ENCODE measurements around the gene TSPAN9. TPM values are rescaled to one million over a fixed set of nuclear protein-coding genes. Genes with fewer than 3 reads are reported as not detected.

The TSPAN9 gene
- total RNA-seq, 1 experiment from 2014 or later = 13.2 TPM

- H3K27ac ChIP-seq (ENCODE audit: low read depth, low read length) = no peak overlapping the region
- POLR2A ChIA-PET = no interaction called here
These were observed 199.0 kb downstream of the TSPAN9 start for GRCh38 chr12:3276226-3276625.

More at GRCh38 chr12:3276226-3276625, 199.0 kb downstream of the TSPAN9 start:
- Histone ChIP-seq H3K36me3 (ENCODE audit: control insufficient read depth in 1 of 2, insufficient read depth in 2 of 2, low read length in 2 of 2) (no peaks in the 10 kb centered on the region), H3K9me3 (ENCODE audit: control insufficient read depth in 1 of 2, insufficient read depth in 1 of 2, low read depth in 1 of 2, low read length in 2 of 2) (no peaks in the 10 kb centered on the region), H3K4me1 (ENCODE audit: control insufficient read depth in 1 of 2, insufficient read depth in 2 of 2, low read length in 2 of 2) (peaks cover 7 to 28% of the 10 kb centered on the region in 2 experiments), H3K9ac (ENCODE audit: low read length) (no peak overlapping the region), H3K27me3 (ENCODE audit: insufficient read depth, low read length) (no peaks in the 10 kb centered on the region), H4K20me1 (ENCODE audit: insufficient read depth) (no peaks in the 10 kb centered on the region), H3K4me3 (replicated peaks in 1 of 2; ENCODE audit: low read depth in 1 of 2, low read length in 2 of 2) (no peak overlapping the region), H3K9me2 (ENCODE audit: insufficient read depth) (no peaks in the 10 kb centered on the region), H3K79me2 (ENCODE audit: insufficient read depth, low read length) (no peaks in the 10 kb centered on the region), H2AFZ (ENCODE audit: low read depth, low read length, poor library complexity, severe bottlenecking) (no peak overlapping the region), H3K4me2 (ENCODE audit: low read length) (no peak overlapping the region)
- ChIA-PET CTCF (interaction anchor here (0.9 to 6.8 kb wide), 7 partner anchors 13 to 140 kb away, joined by 3 to 76 read pairs (median 8); no protein-coding TSS in a partner anchor), RAD21 (ENCODE audit: low non-redundant PET in 1 of 2, low total read pairs in 2 of 2, uncharacterized antibody in 2 of 2, unreplicated experiment in 2 of 2) (interaction anchor here (1.0 to 2.1 kb wide), 3 partner anchors 141 to 1000 kb away, joined by 3 to 16 read pairs (median 5); no protein-coding TSS in a partner anchor)
- no peak for DNase-seq (ENCODE audit: low read depth, low spot score)
- intact Hi-C loops (cut with micrococcal nuclease) = loop anchor here (5.0 kb wide), 1 partner anchor 74 kb away; no protein-coding TSS in a partner anchor
- TF ChIP-seq REST (IDR thresholded peaks at IDR 0.05; ENCODE audit: low read depth) = no peak
- TF ChIP-seq POLR2A (IDR thresholded peaks at IDR 0.05; ENCODE audit: borderline replicate concordance, extremely low read depth, insufficient read depth, insufficient read length) = no peak
- no peak for TF ChIP-seq EGR1 (IDR thresholded peaks at IDR 0.05; ENCODE audit: low read depth)
- no peak for TF ChIP-seq SRF (IDR thresholded peaks at IDR 0.05; ENCODE audit: low read depth)
- TF ChIP-seq FOSL1 (IDR thresholded peaks at IDR 0.05; ENCODE audit: low read depth) = no peak
- no peak for TF ChIP-seq EZH2 (IDR thresholded peaks at IDR 0.05)
- no peak for TF ChIP-seq SP1 (IDR thresholded peaks at IDR 0.05; ENCODE audit: low read depth)
- TF ChIP-seq RAD21 (IDR thresholded peaks at IDR 0.05; ENCODE audit: low read depth) = no peak
- TF ChIP-seq YY1 (IDR thresholded peaks at IDR 0.05; ENCODE audit: extremely low read depth, insufficient replicate concordance, low read depth, low read length) = no peak
- no peak for TF ChIP-seq ATF3 (IDR thresholded peaks at IDR 0.05)
- TF ChIP-seq JUND (IDR thresholded peaks at IDR 0.05) = no peak
- TF ChIP-seq ELF1 (IDR thresholded peaks at IDR 0.05; ENCODE audit: borderline replicate concordance, low read depth) = no peak
- no peak for TF ChIP-seq ZNF274 (IDR thresholded peaks at IDR 0.05; ENCODE audit: low read depth, low read length)
- no peak for TF ChIP-seq ZFX (IDR thresholded peaks at IDR 0.05)
- TF ChIP-seq CEBPB (IDR thresholded peaks at IDR 0.05; ENCODE audit: low read depth) = no peak
- TF ChIP-seq EZH2phosphoT487 (IDR thresholded peaks at IDR 0.05; ENCODE audit: borderline replicate concordance) = no peak
- no peak for TF ChIP-seq POLR2AphosphoS5 (IDR thresholded peaks at IDR 0.05; ENCODE audit: low read depth, low read length)
- ATAC-seq = no peak
- no TSS peak for BruUV-seq (replicated peaks)

All from HCT116 (cell line).